ENCODE data around the gene AJAP1.

Gene AJAP1

GRCh38 chr1:4772294-4773010 lies 118.0 kb downstream of the AJAP1 start:
- no peak for DNase-seq (ENCODE audit: low read depth)

DNA sequence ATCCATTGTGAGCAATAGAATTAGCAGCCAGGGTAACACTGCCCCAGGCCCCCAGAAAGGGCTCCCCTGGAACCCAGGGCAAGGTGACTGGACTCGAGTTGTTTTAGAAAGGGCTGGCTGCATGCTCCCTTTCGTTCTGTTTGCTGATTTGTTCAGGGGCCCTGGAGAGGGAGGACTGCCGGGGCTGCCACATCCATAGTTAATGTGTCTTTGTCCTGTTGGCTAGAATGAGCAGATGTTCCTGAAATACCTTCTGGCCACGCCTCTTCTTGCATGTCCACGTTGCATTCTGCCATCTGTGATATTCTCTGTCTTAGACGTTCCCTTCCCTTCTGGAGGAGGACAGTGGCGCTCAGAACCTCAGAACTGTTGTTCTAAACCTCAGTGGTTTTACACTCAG lies 118.8 kb downstream of the AJAP1 start:
- DNase-seq (ENCODE audit: low read depth), result no peak

DNA sequence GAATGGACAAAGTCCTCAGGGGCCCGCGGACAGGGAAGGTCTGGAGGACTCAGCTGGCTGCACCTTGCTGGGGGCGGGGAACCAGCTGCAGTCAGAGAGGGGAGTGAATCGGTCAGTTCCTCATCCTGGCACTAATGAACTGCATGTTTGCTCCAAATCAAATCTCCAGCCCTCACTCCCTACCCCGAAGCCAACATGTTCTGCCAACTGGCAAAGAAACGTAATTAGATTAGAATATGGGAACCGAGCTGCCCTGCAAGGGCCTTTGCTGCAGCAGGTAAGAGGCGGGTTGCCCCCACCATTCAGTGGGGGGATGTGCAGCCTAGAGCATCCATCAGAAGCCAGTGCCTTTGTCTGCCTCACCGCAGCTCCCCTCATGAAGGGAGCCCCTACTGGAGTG lies 121.1 kb downstream of the AJAP1 start:
- DNase-seq (ENCODE audit: low read depth), result no peak

DNA sequence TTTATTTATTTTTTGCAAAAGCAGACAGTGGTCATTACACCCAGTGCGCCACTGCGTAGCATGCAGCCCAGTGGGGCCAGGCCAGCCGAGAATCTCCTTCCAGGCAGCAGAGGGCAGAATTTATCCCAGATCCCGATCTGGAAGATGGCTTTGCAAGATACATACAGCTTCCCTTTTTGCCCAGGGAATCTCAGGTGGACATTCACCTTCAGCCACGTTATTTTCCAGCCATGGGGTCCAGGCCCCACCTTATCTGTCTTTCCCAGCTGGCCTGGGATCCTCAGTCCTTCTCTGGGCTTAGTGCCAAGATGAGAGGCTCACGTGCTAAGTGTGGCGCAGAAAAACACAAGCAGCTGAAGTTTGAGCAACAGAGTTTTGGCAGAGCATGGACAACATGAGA lies 123.6 kb downstream of the AJAP1 start:
- DNase-seq (ENCODE audit: low read depth), result peak; percentile 17

- DNase-seq (ENCODE audit: low read depth), result no peak
These were observed 127.2 kb downstream of the AJAP1 start for GRCh38 chr1:4781646-4782045.

DNA sequence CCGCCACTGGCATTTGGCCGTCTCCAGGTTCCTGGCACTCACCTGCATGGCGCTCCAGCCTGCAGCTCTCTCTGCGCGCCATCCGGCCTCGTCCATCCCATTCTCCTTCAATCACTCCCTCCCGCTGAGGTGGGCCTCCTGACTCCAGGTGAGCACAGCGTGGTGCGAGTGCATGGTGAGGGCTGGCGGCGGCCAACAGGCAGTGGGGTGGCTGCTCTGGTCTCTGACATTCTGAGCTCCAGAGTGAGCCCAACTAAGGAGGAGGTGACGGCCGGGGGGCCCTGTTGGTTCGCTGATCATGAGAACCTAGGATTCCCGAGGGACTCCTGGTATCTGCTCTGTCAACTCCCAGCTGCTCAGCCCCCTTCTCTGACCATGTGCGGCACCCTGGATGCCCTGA lies 130.4 kb downstream of the AJAP1 start:
- DNase-seq (ENCODE audit: low read depth), result no peak

DNA sequence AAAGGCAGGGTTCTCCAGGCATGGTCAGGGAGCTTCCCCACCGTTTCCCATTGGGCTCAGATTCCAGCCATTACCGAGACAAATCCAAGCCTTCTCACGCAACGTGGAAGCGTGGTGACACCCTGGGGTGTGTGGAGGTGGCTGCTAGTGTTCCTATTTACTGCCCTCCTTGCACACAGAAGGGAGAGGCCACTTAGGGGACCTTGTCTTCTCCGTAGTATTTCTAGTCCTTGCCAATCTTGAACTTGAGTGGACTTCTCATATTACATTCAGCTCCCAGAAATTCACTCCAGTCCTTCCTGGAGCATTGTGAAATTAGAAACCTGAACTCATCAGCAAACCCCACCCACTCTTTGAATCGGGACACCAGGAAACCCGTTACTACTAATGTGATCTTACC lies 131.6 kb downstream of the AJAP1 start:
- DNase-seq (ENCODE audit: low read depth), result peak; percentile 19

- DNase-seq (ENCODE audit: low read depth), result no peak
These were observed 133.1 kb downstream of the AJAP1 start for GRCh38 chr1:4787551-4787950.

DNA sequence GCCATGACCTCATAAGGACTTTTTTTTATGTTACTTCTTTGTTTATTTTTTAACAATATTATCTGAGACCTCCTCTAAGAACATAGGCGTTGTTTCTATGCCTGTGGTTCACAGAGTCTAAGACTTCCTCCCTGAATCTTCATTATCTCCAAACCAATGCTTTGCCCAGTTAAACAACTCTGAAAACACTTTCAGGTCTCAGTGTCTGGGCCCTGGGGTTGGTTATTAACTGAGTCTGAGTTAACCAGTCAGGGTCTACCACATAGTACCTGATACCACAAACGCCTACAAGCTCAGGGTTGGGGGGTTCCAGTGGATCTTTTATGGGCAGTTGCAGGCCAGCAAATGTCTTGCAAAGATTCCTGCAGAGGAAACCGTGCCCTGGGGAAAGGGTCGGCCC lies 138.2 kb downstream of the AJAP1 start:
- no peak for DNase-seq (ENCODE audit: low read depth)

DNA sequence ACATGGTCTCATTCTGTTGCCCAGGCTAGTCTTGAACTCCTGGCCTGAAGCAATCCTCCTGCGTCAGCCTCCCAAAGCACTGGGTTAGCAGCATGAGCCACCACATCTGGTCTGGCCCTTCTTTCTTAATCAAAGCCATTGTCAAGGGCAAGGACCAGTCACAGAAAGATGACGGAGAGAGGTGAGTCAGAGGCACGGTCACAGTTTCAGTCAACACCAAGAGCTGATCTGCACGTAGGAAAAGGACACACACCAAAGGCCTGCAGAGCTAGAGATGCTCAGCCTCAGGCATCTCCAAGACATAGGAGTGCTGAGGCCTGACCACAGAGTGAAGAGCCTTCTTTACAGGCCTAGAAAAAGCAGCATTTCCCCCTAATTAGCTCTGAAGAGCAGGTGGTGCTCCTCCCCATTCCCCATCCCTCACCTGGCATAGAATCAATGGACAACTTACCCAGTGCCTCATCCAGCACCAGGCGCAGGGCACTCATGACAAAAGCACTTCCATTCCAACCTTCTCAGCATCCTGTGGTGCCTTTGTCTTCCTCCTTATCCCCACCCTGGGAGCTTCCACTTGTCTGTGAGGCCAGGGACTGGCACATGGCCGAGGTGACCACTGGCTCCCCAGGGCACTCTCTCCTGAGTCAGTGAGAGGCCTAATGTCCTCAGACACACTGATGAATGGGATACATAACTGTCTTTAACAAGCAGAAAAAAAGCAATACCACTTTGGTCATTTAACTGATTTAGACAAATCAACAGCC lies 139.8 kb downstream of the AJAP1 start:
- DNase-seq (ENCODE audit: low read depth), result peak; percentile 19

DNA sequence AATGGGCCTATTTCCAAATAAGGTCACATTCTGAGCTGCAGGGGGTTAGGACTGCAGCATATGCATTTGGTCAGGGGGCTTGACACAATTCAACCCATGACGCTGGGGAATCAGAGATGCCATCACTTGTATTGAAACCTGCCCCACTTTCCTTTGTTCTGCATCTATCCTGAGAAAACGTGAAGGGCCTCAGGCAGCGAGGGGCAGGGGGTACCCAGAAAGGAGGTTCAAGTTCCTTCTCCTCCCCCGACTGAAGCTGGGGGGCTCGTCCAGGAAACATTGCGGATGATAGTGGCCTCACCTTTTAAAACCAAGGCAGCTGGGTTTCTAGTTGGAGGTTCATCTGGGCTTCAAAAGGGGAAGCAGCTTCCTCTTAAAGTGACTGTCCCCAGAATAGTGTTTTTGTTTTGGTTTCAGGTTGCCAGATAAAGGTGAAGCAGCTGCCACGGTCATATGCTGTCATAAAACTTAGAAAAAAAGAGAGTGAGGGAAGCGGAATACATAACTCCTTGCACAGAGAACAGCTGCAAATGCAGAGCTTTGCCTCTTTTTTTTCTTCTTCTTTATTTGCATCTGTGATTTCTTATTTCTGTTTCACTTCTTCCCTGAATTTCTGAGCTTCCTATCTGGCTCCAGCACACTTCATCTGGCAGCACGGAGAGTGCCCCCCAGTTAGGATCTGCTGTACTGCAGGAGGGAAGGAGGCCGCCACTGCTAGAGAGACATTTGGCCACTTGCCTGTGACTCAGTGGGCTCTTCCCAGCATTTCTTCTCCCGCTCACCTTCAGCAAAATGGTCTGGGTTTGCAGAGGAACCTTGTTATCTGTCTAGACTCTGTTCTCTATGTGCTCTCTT lies 142.0 kb downstream of the AJAP1 start:
- no peak for DNase-seq (ENCODE audit: low read depth)

DNA sequence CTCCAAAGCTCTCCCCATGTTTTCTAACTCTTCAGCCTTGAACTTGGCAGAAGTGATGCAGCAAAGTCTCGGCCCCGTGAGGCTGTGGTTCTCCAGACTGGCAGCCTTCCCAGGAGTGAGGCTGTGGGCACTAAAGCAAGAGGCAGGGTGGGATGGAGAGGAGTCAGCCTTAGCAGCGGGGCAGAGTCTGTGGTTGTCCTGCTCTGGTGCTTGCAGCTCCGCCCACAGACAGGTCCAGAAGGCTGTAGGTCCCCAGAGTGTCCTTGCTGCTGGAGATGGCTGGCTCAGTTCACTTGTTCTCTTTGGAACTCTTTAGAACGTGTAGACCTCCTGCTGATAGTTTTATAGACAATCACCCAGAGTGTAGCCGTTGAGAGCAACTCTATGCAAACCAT lies 142.6 kb downstream of the AJAP1 start:
- DNase-seq (ENCODE audit: low read depth), result no peak

- DNase-seq (ENCODE audit: low read depth), result no peak
These were observed 143.0 kb downstream of the AJAP1 start for GRCh38 chr1:4797429-4797828.

GRCh38 chr1:4801192-4801924 lies 146.9 kb downstream of the AJAP1 start:
- no peak for DNase-seq (ENCODE audit: low read depth)

GRCh38 chr1:4802024-4802423 lies 147.6 kb downstream of the AJAP1 start:
- DNase-seq (ENCODE audit: low read depth), result no peak

GRCh38 chr1:4803335-4803734 lies 148.9 kb downstream of the AJAP1 start:
- no peak for DNase-seq (ENCODE audit: low read depth)

DNA sequence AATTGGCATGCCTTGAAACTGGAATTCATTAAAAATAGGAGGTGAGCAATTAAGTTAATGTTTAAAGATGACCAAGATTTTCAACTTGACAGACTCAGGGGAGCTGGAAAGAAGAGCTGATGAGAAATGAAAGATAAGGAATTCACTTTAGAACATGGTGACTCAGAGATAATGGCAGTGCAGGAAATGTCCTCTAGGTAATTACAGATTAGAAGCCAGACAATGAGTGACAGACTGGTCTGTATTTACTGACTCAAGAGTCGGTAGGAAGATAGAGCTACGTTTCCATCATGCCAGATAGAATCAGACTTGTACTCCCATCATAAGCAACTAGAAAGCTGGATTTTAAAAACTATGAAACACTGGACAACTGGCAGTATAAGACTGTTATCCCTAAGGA lies 151.6 kb downstream of the AJAP1 start:
- DNase-seq (ENCODE audit: low read depth), result no peak

DNA sequence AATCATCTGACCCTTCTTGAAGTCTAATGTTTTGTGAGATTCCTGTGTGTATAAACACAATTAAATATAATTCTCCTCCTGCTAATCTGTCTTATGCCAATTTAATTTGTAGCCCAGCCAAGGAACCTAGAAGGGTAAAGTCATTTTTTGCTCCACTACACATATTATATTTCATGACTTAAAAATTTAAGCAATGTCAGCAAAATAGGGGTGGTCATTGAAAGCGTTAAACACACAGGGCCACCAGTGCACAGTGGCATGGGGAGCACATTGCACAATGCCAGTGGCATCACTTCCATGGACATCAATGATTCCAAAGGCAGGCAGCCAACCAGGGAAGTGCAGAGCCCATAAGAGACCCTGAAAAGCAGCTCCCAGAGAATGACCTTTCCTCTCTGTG lies 166.1 kb downstream of the AJAP1 start:
- no peak for DNase-seq (ENCODE audit: low read depth)

DNA sequence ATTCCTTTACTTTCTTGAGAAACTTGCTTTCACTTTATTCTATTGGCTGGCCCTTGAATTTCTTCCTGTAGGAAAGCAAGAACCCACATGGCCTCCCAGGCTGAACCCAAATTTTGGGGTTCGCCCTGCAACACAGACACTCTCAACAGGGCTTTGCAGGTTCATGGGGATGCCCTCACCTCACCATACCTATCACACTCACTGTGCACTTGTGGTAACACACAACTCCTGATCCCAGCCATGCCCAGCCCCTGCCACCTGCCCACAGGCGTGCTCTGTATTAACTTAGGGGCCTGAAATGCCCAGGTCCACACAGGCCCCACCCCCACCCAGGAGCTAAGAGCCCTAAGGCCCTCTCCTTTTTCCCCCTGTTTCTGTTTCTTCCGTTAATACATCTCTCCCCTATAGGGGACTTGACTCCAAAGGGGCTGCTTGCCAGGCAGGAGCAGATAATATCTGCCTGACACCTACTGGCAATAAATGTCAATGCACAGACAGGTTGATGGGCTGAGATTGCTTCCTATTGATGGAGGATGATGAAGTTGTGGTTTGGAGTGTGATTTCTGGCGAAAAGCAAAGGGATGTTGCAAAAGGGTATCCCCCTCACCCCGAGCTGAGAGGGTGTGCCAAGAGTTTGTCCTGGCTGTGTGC lies 171.5 kb downstream of the AJAP1 start:
- peak; percentile 55 for DNase-seq (ENCODE audit: low read depth)

DNA sequence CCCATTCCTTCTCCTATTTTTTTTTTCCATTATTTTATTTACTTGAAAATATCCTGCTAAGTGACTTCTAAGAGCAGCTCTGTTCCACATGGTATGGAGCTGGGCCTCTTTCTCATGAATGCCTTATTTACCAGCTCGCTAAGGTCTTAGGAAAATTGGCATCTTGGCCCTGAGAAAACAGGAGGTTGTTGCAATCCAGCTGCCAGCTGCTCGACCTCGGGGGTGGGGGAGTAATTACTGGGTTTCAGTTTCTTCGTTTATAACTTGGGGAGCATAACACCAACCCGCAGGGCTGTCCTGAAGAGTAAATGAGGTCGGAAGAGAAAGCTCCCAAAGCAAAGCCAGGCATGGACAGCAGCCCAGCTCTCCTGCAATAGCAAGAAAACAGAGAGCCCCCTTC lies 176.3 kb downstream of the AJAP1 start:
- no peak for DNase-seq (ENCODE audit: low read depth)

- DNase-seq (ENCODE audit: low read depth), result no peak
These were observed 182.2 kb downstream of the AJAP1 start for GRCh38 chr1:4836574-4836973.
